Type B pancreatic cell (in vitro differentiated cells): ENCODE measurements around the gene RAPGEF4. TPM values are rescaled to one million over a fixed set of nuclear protein-coding genes. Genes with fewer than 3 reads are reported as not detected.

Source experiments
- DNase-seq: peaks from one replicate; pipeline ENCODE4 v3.0.0; 2021; ENCODE audit warnings: mixed read lengths; ENCODE audit not compliant: unreplicated experiment; ENCODE audit errors: extremely low spot score
- H3K27ac Mint-ChIP-seq: 2 replicates; pipeline ENCODE4 v1.8.0; 2021; ENCODE audit warnings: mild to moderate bottlenecking, mixed read lengths
- H3K27me3 Mint-ChIP-seq: 2 replicates; pipeline ENCODE4 v1.8.0; 2021; ENCODE audit warnings: mixed read lengths
- H3K36me3 Mint-ChIP-seq: 2 replicates; pipeline ENCODE4 v1.8.0; 2021; ENCODE audit warnings: mixed read lengths
- H3K4me1 Mint-ChIP-seq: one replicate; pipeline ENCODE4 v1.8.0; 2021; ENCODE audit warnings: mixed read lengths; ENCODE audit not compliant: unreplicated experiment
- H3K4me3 Mint-ChIP-seq: 2 replicates; pipeline ENCODE4 v1.8.0; 2021; ENCODE audit warnings: mild to moderate bottlenecking, mixed read lengths
- H3K9me3 Mint-ChIP-seq: 2 replicates; pipeline ENCODE4 v1.8.0; 2021; ENCODE audit warnings: mixed read lengths
- CTCF ChIP-seq: fragments of 200-600 bp; sonication (generic); conservative IDR thresholded peaks from 2 replicates; pipeline ENCODE4 v1.5.0; 2021; ENCODE audit warnings: antibody characterized with exemption, mild to moderate bottlenecking
- total RNA-seq: library from RNA; stranded (reverse); gene quantifications from 2 replicates; pipeline ENCODE4 v1.2.1, GENCODE V29; 2021; ENCODE audit warnings: low replicate concordance

Gene RAPGEF4
- total RNA-seq, 1 donor from 2014 or later, result 4.3 TPM

GRCh38 chr2:173076581-173077345 is 341.1 kb downstream of the RAPGEF4 start:
- DNase-seq, result no peak
- no peak for TF ChIP-seq CTCF
- H3K36me3 Mint-ChIP-seq, result no peaks in the 10 kb centered on the region
- peak overlapping the region; percentile 85 for H3K27ac Mint-ChIP-seq
- H3K4me1 Mint-ChIP-seq, result peaks cover 22% of the 10 kb centered on the region
- peak overlapping the region; percentile 91 for H3K4me3 Mint-ChIP-seq
- peaks cover 17% of the 10 kb centered on the region for H3K27me3 Mint-ChIP-seq
- no peaks in the 10 kb centered on the region for H3K9me3 Mint-ChIP-seq

- H3K9me3 Mint-ChIP-seq, result no peaks in the 10 kb centered on the region
- H3K27me3 Mint-ChIP-seq, result peaks cover 11% of the 10 kb centered on the region
- peaks cover 5% of the 10 kb centered on the region for H3K36me3 Mint-ChIP-seq
- no peak for DNase-seq
- H3K27ac Mint-ChIP-seq, result no peak overlapping the region
- peak overlapping the region; percentile 91 for H3K4me3 Mint-ChIP-seq
- no peak for TF ChIP-seq CTCF
- peaks cover 22% of the 10 kb centered on the region for H3K4me1 Mint-ChIP-seq
Measured at GRCh38 chr2:173077506-173078177, 342.0 kb downstream of the RAPGEF4 start.

GRCh38 chr2:173079141-173079540 is 343.5 kb downstream of the RAPGEF4 start:
- TF ChIP-seq CTCF, result no peak
- Mint-ChIP-seq H3K36me3 (peaks cover 5% of the 10 kb centered on the region), H3K4me1 (peaks cover 22% of the 10 kb centered on the region), H3K9me3 (no peaks in the 10 kb centered on the region), H3K27me3 (peaks cover 8% of the 10 kb centered on the region), H3K27ac (no peak overlapping the region), H3K4me3 (no peak overlapping the region)
- DNase-seq, result no peak

GRCh38 chr2:173079973-173080860 is 344.6 kb downstream of the RAPGEF4 start:
- peaks cover 4% of the 10 kb centered on the region for H3K27me3 Mint-ChIP-seq

More at GRCh38 chr2:173079973-173080860, 344.6 kb downstream of the RAPGEF4 start:
- no peak overlapping the region for H3K4me3 Mint-ChIP-seq
- TF ChIP-seq CTCF, result no peak
- H3K36me3 Mint-ChIP-seq, result peaks cover 5% of the 10 kb centered on the region
- H3K27ac Mint-ChIP-seq, result no peak overlapping the region
- no peaks in the 10 kb centered on the region for H3K9me3 Mint-ChIP-seq
- peaks cover 19% of the 10 kb centered on the region for H3K4me1 Mint-ChIP-seq
- no peak for DNase-seq
